WTC11 (cell line): ENCODE measurements around the gene BANF2. TPM values are rescaled to one million over a fixed set of nuclear protein-coding genes. Genes with fewer than 3 reads are reported as not detected.

Experiments
- ATAC-seq: fragments of 200-7000 bp; cut with Tn5 transposase; 2 replicates; pipeline ENCODE4 v1.10.0; 2021; ENCODE audit warnings: mild to moderate bottlenecking, moderate library complexity
- CTCF ChIA-PET: fragments of 300-600 bp; sonication (Branson Sonifier 250); formaldehyde crosslinking; loops from one replicate; lab custom pipeline; 2021; ENCODE audit warnings: antibody characterized with exemption; lab: Charles Lee
- POLR2A ChIA-PET: fragments of 350-600 bp; sonication (Branson Sonifier 250); formaldehyde crosslinking; loops from one replicate; lab custom pipeline; 2021; ENCODE audit warnings: antibody characterized with exemption; lab: Charles Lee
- DNase-seq: peaks from one replicate; pipeline ENCODE4 v3.0.0; 2021; ENCODE audit warnings: low spot score
- H3K27ac Mint-ChIP-seq: 2 replicates; pipeline ENCODE4 v1.8.0; 2021; ENCODE audit warnings: mixed read lengths
- H3K27me3 Mint-ChIP-seq: 2 replicates; pipeline ENCODE4 v1.8.0; 2021; ENCODE audit warnings: low read depth, mild to moderate bottlenecking, moderate library complexity, mixed read lengths
- H3K36me3 Mint-ChIP-seq: 2 replicates; pipeline ENCODE4 v1.8.0; 2021; ENCODE audit warnings: mixed read lengths
- H3K4me1 Mint-ChIP-seq: 2 replicates; pipeline ENCODE4 v1.8.0; 2022; ENCODE audit warnings: mixed read lengths
- H3K4me3 Mint-ChIP-seq: 2 replicates; pipeline ENCODE4 v1.8.0; 2021; ENCODE audit warnings: mild to moderate bottlenecking, moderate library complexity, mixed read lengths
- H3K9me3 Mint-ChIP-seq: 2 replicates; pipeline ENCODE4 v1.8.0; 2021; ENCODE audit warnings: mixed read lengths
- ATF1 ChIP-seq: sonication (generic); formaldehyde crosslinking; IDR thresholded peaks from 2 replicates; pipeline ENCODE4 v1.8.1; 2023; ENCODE audit warnings: mild to moderate bottlenecking, moderate library complexity, missing genetic modification reagents
- CTCF ChIP-seq: fragments of 200-600 bp; IDR thresholded peaks from 2 replicates; pipeline ENCODE4 v1.8.0; 2022; ENCODE audit warnings: antibody characterized with exemption
- E2F1 ChIP-seq: sonication (generic); formaldehyde crosslinking; IDR thresholded peaks from 2 replicates; pipeline ENCODE4 v1.8.0; 2022; ENCODE audit warnings: mild to moderate bottlenecking, missing genetic modification reagents
- ESRRA ChIP-seq: sonication (generic); formaldehyde crosslinking; IDR thresholded peaks from 2 replicates; pipeline ENCODE4 v1.8.1; 2022; ENCODE audit warnings: mild to moderate bottlenecking, missing genetic modification reagents, borderline replicate concordance
- HMGA2 ChIP-seq: fragments of 250-450 bp; sonication (Bioruptor Pico); IDR thresholded peaks from 2 replicates; pipeline ENCODE4 v1.4.0; 2021; ENCODE audit warnings: mild to moderate bottlenecking, moderate library complexity
- RELA ChIP-seq: sonication (generic); formaldehyde crosslinking; IDR thresholded peaks from 2 replicates; pipeline ENCODE4 v1.8.1; 2022; ENCODE audit warnings: missing genetic modification reagents, mild to moderate bottlenecking, borderline replicate concordance
- SOX15 ChIP-seq: fragments of 250-450 bp; sonication (Bioruptor Pico); IDR thresholded peaks from 2 replicates; pipeline ENCODE4 v1.9.0; 2021; ENCODE audit warnings: mild to moderate bottlenecking
- TP53 ChIP-seq: sonication (generic); formaldehyde crosslinking; IDR thresholded peaks from 2 replicates; pipeline ENCODE4 v1.8.1; 2023; ENCODE audit warnings: mild to moderate bottlenecking, missing genetic modification reagents
- USF1 ChIP-seq: sonication (generic); formaldehyde crosslinking; IDR thresholded peaks from 2 replicates; pipeline ENCODE4 v1.8.0; 2022; ENCODE audit warnings: mild to moderate bottlenecking, missing genetic modification reagents
- USF2 ChIP-seq: sonication (generic); formaldehyde crosslinking; IDR thresholded peaks from 2 replicates; pipeline ENCODE4 v1.8.1; 2023; ENCODE audit warnings: mild to moderate bottlenecking, missing genetic modification reagents, moderate library complexity
- ZBTB43 ChIP-seq: sonication (generic); formaldehyde crosslinking; IDR thresholded peaks from 2 replicates; pipeline ENCODE4 v1.8.1; 2023; ENCODE audit warnings: mild to moderate bottlenecking, missing genetic modification reagents
- ZNF219 ChIP-seq: sonication (generic); formaldehyde crosslinking; IDR thresholded peaks from 2 replicates; pipeline ENCODE4 v1.8.0; 2023; ENCODE audit warnings: missing genetic modification reagents, mild to moderate bottlenecking, borderline replicate concordance
- ZNF425 ChIP-seq: fragments of 250-450 bp; sonication (Bioruptor Pico); conservative IDR thresholded peaks from 2 replicates; pipeline ENCODE4 v1.9.0; 2021; ENCODE audit warnings: mild to moderate bottlenecking
- total RNA-seq: library from RNA; stranded (reverse); gene quantifications from 3 replicates; pipeline ENCODE4 v1.2.3, GENCODE V29; 2021

The BANF2 gene
- total RNA-seq, 1 experiment from 2014 or later = not detected

GRCh38 chr20:17663040-17663399, 36.7 kb upstream of the BANF2 start:
- no peaks in the 10 kb centered on the region for H3K27me3 Mint-ChIP-seq
- no peak overlapping the region for H3K4me3 Mint-ChIP-seq
- H3K9me3 Mint-ChIP-seq = peaks cover 15% of the 10 kb centered on the region
- no peak for TF ChIP-seq ZBTB43 (CRISPR knock-in tag)
- TF ChIP-seq CTCF = no peak
- TF ChIP-seq USF2 (CRISPR knock-in tag) = no peak
- no peak for TF ChIP-seq HMGA2 (CRISPR knock-in tag)
- no peak for TF ChIP-seq USF1 (CRISPR knock-in tag)
- TF ChIP-seq, all 79 proteins: peak for 0
- DNase-seq = no peak
- CTCF ChIA-PET = no interaction called here
- no peak for ATAC-seq
- no peak overlapping the region for H3K27ac Mint-ChIP-seq
- POLR2A ChIA-PET = no interaction called here
- H3K4me1 Mint-ChIP-seq = peaks cover 65% of the 10 kb centered on the region
- H3K36me3 Mint-ChIP-seq = peaks cover 28% of the 10 kb centered on the region

- TF ChIP-seq ATF1 (CRISPR knock-in tag) = no peak
- TF ChIP-seq SOX15 (CRISPR knock-in tag) = no peak
- no peak for TF ChIP-seq ESRRA (CRISPR knock-in tag)
- TF ChIP-seq ZNF219 = no peak
- no peak for TF ChIP-seq RELA (CRISPR knock-in tag)
- TF ChIP-seq E2F1 = no peak
- no peak for TF ChIP-seq TP53
- no peak for TF ChIP-seq USF1 (CRISPR knock-in tag)
- no peak for TF ChIP-seq ZNF425 (CRISPR knock-in tag)
- no peak overlapping the region for H3K4me3 Mint-ChIP-seq
- POLR2A ChIA-PET = no interaction called here
- H3K9me3 Mint-ChIP-seq = peaks cover 10% of the 10 kb centered on the region
- ATAC-seq (no peak), DNase-seq (no peak)
- CTCF ChIA-PET = no interaction called here
- H3K27ac Mint-ChIP-seq = peak overlapping the region; percentile 65
- H3K27me3 Mint-ChIP-seq = no peaks in the 10 kb centered on the region
- H3K36me3 Mint-ChIP-seq = peaks cover 23% of the 10 kb centered on the region
- peaks cover 64% of the 10 kb centered on the region for H3K4me1 Mint-ChIP-seq
Measured at GRCh38 chr20:17663486-17663885, 36.3 kb upstream of the BANF2 start.
